Panc1 (cell line): ENCODE data around the gene ANO2. TPM values are rescaled to one million over a fixed set of nuclear protein-coding genes. Genes with fewer than 3 reads are reported as not detected.

Experiments used
- ATAC-seq: fragments of 200-7000 bp; cut with Tn5 transposase; 2 replicates; pipeline ENCODE4 v1.9.1; 2020; ENCODE audit warnings: mild to moderate bottlenecking, moderate library complexity
- BruUV-seq: library from RNA; stranded (reverse); fragments of 400-500 nt; replicated peaks from 2 replicates; lab custom pipeline; 2021; lab: Mats Ljungman, UMichigan
- CTCF ChIA-PET: fragments of 300-600 bp; sonication (Branson Sonifier 250); formaldehyde crosslinking; loops from one replicate; lab custom pipeline; 2022; ENCODE audit warnings: antibody characterized with exemption; lab: Charles Lee
- POLR2A ChIA-PET: fragments of 300-600 bp; sonication (Branson Sonifier 250); formaldehyde crosslinking; loops from one replicate; lab custom pipeline; 2022; ENCODE audit warnings: antibody characterized with exemption; lab: Charles Lee
- DNase-seq: peaks from one replicate; pipeline ENCODE4 v3.0.0-alpha.2; 2010; ENCODE audit warnings: low read depth, low spot score
- H3K27ac ChIP-seq: 2 replicates; pipeline ENCODE4 v1.5.1; 2011; ENCODE audit warnings: mild to moderate bottlenecking, low read length, inconsistent platforms
- H3K27me3 ChIP-seq: fragments of 200-500 bp; sonication (Bioruptor generic); 2 replicates; pipeline ENCODE4 v1.6.0; 2014; ENCODE audit warnings: low read length, inconsistent platforms; ENCODE audit not compliant: control insufficient read depth, insufficient read depth
- H3K36me3 ChIP-seq: fragments of 200-500 bp; sonication (Bioruptor generic); 2 replicates; pipeline ENCODE4 v1.5.1; 2014; ENCODE audit warnings: inconsistent platforms, mild to moderate bottlenecking, low read length, moderate library complexity; ENCODE audit not compliant: control insufficient read depth, insufficient read depth
- H3K4me1 ChIP-seq: 2 replicates; pipeline ENCODE4 v1.5.1; 2011; ENCODE audit warnings: inconsistent platforms, mild to moderate bottlenecking, low read length, moderate library complexity; ENCODE audit not compliant: control insufficient read depth, insufficient read depth
- H3K4me3 ChIP-seq, 2 experiments: 2 replicates each; pipeline ENCODE4 v1.5.1; 2011 to 2012; ENCODE audit warnings: low read depth in 2 of 2, low read length in 2 of 2, mild to moderate bottlenecking in 2 of 2, inconsistent platforms in 1 of 2, moderate library complexity in 1 of 2
- H3K9me3 ChIP-seq: fragments of 200-500 bp; sonication (Bioruptor generic); 2 replicates; pipeline ENCODE4 v1.5.1; 2014; ENCODE audit warnings: low read depth, mild to moderate bottlenecking, inconsistent platforms, low read length, moderate library complexity; ENCODE audit not compliant: control insufficient read depth, insufficient read depth
- POLR2AphosphoS5 ChIP-seq: IDR thresholded peaks from 2 replicates; pipeline ENCODE4 v1.6.1; 2012; ENCODE audit warnings: mild to moderate bottlenecking, low read depth, low read length, moderate library complexity
- SIN3A ChIP-seq: IDR thresholded peaks from 2 replicates; pipeline ENCODE4 v1.6.1; 2012; ENCODE audit warnings: low read depth, mild to moderate bottlenecking, low read length, moderate library complexity, borderline replicate concordance; ENCODE audit not compliant: insufficient read depth
- TCF7L2 ChIP-seq: IDR thresholded peaks from 2 replicates; pipeline ENCODE4 v1.6.1; 2011; ENCODE audit warnings: mild to moderate bottlenecking, low read depth, low read length, inconsistent platforms
- in situ Hi-C: cut with HindIII; loops from 2 replicates; pipeline ENCODE4 v1.10.0; 2016; ENCODE audit warnings: low sequenced_read_pairs, low pct_unique_long_range_greater_than_20kb
- intact Hi-C: fragments of 100-400 bp; cut with micrococcal nuclease; formaldehyde crosslinking; loops from one replicate; pipeline ENCODE4 v1.10.0; 2022; ENCODE audit not compliant: unreplicated experiment
- total RNA-seq: library from RNA; stranded (reverse); gene quantifications from one replicate; pipeline ENCODE4 v1.2.1, GENCODE V29; 2021; ENCODE audit not compliant: unreplicated experiment
- TF ChIP-seq, protein P1 (sequence below), 2 experiments: IDR thresholded peaks; 2 replicates each; pipeline ENCODE4 v1.6.1; 2011 to 2012; ENCODE audit warnings: low read depth in 2 of 2, control low read depth in 1 of 2, low read length in 1 of 2, mild to moderate bottlenecking in 1 of 2, moderate library complexity in 1 of 2; ENCODE audit not compliant: insufficient read depth in 1 of 2
- TF ChIP-seq, protein P2 (sequence below): fragments of 450-650 bp; IDR thresholded peaks from 2 replicates; pipeline ENCODE4 v1.5.1; 2017; ENCODE audit warnings: mild to moderate bottlenecking

The ANO2 gene
- total RNA-seq, 1 experiment from 2014 or later, result not detected

GRCh38 chr12:5923751-5924150 lies 21.3 kb downstream of the ANO2 start:
- H3K9me3 ChIP-seq, result no peaks in the 10 kb centered on the region
- DNase-seq (no peak), ATAC-seq (no peak)
- TF ChIP-seq TCF7L2 (no peak), SIN3A (no peak), POLR2AphosphoS5 (no peak)
- TF ChIP-seq, protein P1, sequence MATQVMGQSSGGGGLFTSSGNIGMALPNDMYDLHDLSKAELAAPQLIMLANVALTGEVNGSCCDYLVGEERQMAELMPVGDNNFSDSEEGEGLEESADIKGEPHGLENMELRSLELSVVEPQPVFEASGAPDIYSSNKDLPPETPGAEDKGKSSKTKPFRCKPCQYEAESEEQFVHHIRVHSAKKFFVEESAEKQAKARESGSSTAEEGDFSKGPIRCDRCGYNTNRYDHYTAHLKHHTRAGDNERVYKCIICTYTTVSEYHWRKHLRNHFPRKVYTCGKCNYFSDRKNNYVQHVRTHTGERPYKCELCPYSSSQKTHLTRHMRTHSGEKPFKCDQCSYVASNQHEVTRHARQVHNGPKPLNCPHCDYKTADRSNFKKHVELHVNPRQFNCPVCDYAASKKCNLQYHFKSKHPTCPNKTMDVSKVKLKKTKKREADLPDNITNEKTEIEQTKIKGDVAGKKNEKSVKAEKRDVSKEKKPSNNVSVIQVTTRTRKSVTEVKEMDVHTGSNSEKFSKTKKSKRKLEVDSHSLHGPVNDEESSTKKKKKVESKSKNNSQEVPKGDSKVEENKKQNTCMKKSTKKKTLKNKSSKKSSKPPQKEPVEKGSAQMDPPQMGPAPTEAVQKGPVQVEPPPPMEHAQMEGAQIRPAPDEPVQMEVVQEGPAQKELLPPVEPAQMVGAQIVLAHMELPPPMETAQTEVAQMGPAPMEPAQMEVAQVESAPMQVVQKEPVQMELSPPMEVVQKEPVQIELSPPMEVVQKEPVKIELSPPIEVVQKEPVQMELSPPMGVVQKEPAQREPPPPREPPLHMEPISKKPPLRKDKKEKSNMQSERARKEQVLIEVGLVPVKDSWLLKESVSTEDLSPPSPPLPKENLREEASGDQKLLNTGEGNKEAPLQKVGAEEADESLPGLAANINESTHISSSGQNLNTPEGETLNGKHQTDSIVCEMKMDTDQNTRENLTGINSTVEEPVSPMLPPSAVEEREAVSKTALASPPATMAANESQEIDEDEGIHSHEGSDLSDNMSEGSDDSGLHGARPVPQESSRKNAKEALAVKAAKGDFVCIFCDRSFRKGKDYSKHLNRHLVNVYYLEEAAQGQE (IDR thresholded peaks at IDR 0.05; ENCODE audit: insufficient read depth in 1 of 2, low read depth in 2 of 2, low read length in 1 of 2), result no peak
- TF ChIP-seq, protein P2, sequence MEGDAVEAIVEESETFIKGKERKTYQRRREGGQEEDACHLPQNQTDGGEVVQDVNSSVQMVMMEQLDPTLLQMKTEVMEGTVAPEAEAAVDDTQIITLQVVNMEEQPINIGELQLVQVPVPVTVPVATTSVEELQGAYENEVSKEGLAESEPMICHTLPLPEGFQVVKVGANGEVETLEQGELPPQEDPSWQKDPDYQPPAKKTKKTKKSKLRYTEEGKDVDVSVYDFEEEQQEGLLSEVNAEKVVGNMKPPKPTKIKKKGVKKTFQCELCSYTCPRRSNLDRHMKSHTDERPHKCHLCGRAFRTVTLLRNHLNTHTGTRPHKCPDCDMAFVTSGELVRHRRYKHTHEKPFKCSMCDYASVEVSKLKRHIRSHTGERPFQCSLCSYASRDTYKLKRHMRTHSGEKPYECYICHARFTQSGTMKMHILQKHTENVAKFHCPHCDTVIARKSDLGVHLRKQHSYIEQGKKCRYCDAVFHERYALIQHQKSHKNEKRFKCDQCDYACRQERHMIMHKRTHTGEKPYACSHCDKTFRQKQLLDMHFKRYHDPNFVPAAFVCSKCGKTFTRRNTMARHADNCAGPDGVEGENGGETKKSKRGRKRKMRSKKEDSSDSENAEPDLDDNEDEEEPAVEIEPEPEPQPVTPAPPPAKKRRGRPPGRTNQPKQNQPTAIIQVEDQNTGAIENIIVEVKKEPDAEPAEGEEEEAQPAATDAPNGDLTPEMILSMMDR, result no peak
- POLR2A ChIA-PET, result no interaction called here
- no peaks in the 10 kb centered on the region for H3K4me1 ChIP-seq
- in situ Hi-C loops, result no loop called here
- no TSS peak for BruUV-seq
- H3K4me3 ChIP-seq, result no peak overlapping the region
- CTCF ChIA-PET, result no interaction called here
- H3K27me3 ChIP-seq, result 0 out of 2 replicates have a peak, but pooled peaks cover 2% of the 10 kb centered on the region
- H3K27ac ChIP-seq, result no peak overlapping the region
- no peaks in the 10 kb centered on the region for H3K36me3 ChIP-seq
- intact Hi-C loops, result no loop called here

- no peak overlapping the region for H3K27ac ChIP-seq
- DNase-seq, result no peak
- intact Hi-C loops, result no loop called here
- no peak for ATAC-seq
- BruUV-seq, result no TSS peak
- H3K36me3 ChIP-seq, result no peaks in the 10 kb centered on the region
- no peak overlapping the region for H3K4me3 ChIP-seq
- 0 out of 2 replicates have a peak, but pooled peaks cover 2% of the 10 kb centered on the region for H3K27me3 ChIP-seq
- ChIA-PET POLR2A (no interaction called here), CTCF (no interaction called here)
- no peaks in the 10 kb centered on the region for H3K4me1 ChIP-seq
- H3K9me3 ChIP-seq, result no peaks in the 10 kb centered on the region
- in situ Hi-C loops, result no loop called here
- TF ChIP-seq POLR2AphosphoS5 (no peak), TCF7L2 (no peak), SIN3A (no peak)
- TF ChIP-seq, protein P2, result no peak
Measured at GRCh38 chr12:5923043-5923605, 21.9 kb downstream of the ANO2 start.
